ENCODE results near the gene TEN1.
A peak's percentile ranks its signal among the peaks of the same experiment; 100 is the strongest.

Gene TEN1

GRCh38 chr17:75979705-75980187 lies 706 bp downstream of the TEN1 start:
- DNase-seq: no peak

DNA sequence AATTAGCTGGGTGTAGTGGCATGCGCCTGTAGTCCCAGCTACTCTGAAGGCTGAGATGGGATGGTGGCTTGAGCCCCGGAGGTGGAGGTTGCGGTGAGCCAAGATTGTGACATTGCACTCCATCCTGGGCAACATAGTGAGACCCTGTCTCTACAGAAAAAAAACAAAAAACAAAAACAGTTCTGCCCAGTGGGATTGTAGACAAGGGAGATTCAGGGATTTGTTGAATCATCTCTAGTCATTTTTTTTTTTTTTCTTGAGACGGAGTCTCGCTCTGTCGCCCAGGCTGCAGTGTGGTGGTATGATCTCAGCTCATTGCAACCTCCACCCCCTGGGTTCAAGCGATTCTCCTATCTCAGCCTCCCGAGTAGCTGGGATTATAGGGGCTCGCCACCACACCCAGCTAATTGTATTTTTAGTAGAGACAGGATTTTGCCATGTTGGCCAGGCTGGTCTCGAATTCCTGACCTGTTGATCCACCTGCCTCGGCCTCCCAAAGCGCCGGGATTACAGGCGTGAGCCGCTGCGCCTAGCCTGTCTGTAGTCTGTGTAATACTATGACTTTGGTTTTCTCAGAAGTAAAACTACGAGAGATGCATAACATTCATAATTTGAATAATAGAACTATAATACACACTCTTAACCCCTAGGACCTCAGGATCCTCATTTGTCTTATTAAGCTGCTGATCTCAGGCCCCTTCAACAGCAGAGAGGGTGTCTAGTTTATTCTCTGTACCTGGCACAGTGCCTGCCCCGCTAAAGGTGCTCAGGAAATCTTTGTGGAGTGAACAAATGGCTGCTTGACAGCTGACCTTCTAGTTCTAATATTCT lies 1.4 kb downstream of the TEN1 start:
- no peak for DNase-seq

DNA sequence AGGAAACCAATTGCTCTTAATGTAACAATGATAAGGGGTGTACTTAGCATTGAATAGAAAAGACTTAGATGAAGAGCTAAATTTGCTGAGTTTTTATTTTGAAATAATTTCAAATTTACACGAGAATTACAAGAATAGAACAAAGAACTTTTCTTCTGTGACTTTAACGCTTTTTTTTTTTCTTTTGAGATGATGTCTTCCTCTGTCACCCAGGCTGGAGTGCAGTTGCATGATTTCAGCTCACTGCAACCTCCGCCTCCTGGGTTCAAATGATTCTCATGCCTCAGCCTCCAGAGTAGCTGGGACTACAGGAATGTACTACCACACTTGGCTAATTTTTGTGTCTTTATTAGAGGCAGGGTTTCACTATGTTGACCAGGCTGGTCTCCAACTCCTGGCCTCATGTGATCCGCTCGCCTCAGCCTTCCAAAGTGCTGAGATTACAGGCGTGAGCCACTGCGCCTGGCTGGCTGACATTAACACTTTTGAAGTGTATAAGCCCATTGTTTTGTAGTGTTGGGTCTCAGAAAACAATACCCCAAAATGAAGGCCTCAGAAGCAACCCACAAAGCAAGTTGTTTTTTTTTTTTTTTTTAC lies 2.1 kb downstream of the TEN1 start:
- no peak for DNase-seq

DNA sequence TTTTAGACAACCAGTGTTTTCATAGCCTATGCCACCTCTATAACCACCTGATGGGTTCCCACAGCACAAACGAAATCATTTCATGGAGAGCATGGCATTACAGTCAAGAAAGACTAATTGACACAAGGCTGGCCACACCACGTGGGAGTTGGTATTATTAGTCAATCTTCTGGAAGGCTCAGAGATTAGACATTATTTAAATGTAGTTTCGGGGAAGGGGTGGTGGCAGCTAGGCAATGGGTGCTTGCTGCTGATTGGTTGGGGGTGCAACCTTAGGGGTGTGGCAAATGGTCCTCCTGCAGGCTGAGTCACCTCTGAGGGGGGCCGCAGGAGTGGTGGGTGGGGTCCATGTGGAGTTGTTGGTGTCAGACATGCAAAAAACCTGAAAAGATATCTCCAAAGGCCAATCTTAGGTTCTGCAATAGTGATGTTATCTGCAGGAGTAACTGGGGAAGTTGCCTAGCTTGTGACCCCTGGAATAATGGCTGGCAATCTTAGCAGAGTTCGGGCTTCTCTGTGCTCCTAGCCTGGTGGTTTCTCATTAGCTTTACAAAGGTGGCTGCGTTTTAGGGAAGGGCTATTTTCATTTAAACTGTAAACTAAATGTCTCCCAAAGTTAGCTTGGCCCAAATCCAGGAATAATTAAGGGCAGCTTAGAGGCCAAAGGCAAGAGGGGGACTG lies 4.6 kb downstream of the TEN1 start:
- no peak for DNase-seq

GRCh38 chr17:75985986-75986385 lies 6.9 kb downstream of the TEN1 start:
- DNase-seq: no peak

- no peak for DNase-seq
These were observed 8.0 kb downstream of the TEN1 start for GRCh38 chr17:75987041-75987440.

DNA sequence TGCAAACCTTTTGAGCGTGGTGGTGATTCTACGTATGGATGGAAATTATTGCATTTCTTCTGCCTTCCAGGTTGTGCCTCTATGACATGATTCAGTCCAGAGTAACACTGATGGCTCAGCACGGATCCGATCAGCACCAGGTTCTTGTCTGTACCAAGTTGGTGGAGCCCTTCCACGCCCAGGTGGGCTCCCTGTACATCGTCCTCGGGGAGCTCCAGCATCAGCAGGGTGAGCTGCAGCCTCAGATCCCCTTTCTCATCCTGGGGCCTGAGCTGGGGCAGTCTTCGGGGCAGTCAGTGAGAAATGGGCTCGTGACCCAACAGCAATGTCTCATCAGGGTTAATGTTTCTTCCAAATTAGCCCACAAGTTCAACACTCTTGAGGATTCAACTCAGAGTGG lies 12.4 kb downstream of the TEN1 start:
- no peak for DNase-seq

- no peak for DNase-seq
These were observed 15.8 kb downstream of the TEN1 start for GRCh38 chr17:75994802-75995370.

DNA sequence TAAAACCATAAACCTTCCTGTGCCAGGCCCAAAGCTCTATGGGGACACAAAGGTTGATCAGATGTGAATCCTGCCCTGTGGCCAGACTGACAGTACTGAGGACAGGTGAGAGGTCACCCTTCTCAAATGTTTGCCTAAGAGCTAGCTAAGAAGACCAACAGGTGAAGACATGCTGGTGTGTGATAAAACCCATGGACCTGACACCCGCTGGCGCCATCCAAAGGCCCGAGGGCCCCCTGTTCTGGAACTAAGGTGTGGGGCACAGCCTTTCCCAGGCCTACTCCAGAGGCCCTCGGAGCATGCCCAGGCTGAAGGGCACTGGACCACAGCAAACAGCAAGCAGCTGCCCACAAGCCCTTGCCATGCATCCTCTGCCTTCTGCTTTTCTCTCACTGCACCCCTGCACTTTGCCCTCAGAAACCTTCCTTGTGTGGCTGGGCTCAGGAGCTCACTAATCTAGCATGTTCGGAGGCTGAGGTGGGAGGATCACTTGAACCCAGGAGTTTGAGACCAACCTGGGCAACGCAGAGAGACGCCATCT lies 16.4 kb downstream of the TEN1 start:
- no peak for DNase-seq

DNA sequence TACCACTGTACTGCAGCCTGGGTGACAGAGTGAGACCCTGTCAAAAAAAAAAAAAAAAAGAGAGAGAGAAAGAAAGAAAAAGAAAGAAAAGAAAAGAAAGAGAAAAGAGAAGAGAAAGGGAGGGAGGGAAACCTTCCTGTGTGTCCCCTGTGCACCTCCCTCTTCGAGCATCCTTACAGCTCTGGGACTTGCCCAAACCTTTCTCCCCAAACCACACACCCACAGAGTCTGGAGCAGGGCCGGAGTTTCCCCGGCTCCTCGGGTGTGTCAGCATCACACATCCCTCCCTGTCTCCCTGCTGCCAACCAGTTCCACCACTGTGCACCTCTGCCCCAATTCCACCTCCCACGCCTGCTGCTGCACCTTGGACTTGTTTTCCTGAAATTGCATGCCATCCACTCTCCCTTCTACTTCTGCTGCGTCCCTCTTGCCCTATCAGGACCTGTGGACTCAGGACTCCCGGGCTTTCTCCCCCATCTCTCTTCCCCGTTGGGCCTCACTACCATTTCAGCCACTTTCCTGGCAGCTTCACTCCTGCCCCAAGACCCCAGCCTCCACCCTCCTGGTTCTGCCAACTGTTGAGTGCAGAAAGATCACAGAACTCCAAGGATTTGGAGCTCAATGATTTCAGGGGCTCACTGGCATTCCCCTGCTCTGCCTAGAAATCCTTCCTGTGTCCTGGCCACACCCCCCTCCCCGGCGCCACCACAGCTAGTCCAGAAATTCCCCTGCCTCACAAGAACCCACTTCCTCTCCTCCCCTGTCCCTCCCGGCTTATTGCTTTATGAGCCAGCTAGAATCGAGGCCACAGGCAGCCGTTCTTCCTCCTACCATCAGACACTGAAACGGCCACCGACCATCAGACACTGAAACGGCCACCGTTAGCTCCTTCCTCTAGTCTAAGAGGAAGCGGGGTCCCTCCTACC lies 17.9 kb downstream of the TEN1 start:
- DNase-seq: peak; percentile 42

DNA sequence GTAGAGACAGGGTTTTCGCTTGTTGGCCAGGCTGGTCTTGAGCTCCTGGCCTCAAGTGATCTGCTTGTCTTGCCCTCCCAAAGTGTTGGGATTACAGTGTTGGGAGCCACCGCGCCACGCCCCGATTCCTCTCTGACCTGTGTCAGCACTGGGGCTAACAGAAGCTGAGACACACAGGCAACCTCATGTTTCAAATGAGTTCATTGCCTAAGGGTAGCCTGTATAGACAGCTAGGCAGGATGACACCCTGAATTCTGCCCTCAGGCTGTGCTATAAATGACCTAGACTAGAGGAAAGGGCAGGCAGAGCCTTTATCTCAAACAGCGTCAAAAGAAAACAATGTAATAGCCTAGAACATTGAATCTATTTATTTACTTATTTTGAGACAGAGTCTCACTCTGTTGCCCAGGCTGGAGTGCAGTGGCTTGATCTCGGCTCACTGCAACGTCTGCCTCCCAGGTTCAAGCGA lies 19.3 kb downstream of the TEN1 start:
- DNase-seq: no peak

DNA sequence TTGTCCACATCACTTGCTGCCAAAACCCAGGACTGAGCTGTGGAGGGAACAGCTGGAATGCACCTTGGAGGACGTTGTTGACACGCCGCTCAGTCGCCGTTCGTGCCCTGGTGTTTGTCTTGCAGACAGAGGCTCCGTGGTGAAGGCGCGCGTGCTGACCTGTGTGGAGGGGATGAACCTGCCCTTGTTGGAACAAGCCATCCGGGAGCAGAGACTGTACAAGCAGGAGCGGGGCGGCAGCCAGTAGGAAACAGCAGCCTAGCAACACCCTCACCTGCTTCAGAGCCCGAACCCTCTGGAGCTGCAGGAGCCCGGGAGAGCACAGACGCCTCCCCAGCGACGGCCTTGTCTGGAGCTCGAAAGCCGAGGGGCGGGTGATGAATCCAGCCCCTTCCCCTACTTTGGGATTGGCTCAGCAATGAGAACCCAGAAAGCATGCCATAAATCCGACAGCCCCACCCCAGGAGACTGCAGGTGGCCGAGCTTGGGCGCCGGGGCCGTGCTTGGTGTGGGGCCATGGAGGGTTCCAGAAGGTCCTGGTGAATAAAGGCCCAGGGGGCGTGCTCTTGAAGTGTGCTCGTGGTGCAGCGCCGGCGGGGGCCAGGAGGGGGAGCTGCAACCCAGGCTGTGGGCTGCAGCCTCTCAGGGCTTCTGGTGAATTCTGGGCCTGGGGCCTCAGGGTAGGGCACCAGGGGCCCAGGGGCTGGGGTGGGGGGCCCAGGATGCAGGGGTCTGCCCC lies 21.1 kb downstream of the TEN1 start:
- DNase-seq: peak; percentile 64

DNA sequence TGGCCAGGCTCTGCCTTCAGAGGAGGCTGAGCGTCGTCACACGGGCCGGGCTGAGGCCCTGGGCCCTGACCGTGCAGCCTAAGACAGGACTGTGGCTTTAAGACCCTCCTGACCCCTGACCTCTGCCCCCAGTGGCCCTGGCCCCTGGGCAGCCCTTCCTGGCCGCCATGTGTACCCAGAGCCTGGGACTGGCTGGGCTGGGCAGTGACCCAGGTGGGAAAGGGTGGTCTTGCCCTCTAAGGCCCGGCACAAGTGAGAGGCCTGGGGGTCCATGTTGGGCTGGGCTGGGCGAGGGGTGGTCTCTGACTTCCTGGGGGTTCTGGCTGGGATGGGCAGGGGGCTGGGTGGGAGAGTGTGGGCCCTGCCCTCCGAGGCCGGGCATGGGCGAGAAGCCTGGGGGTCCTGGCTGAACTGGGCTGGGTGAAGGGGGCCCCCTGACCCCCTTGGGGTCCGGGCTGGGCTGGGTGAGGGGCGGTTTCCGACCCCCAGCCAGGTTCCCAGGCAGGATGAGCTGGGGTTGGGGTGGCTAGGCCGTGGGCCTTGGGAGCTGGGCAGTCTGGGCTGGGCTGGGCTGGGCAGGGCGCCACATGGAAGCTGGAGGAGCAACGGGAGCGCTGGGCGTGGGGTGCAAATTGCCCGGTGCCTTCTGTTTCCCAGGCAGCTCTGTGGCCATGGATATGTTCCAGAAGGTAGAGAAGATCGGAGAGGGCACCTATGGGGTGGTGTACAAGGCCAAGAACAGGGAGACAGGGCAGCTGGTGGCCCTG lies 21.9 kb downstream of the TEN1 start, which contains the start of gene CDK3:
Gene CDK3, plus strand, starts transcription at position 101 of the 767 bp plus-strand sequence. Its CDS starts 571 bp downstream, at position 672.
- no peak for DNase-seq

DNA sequence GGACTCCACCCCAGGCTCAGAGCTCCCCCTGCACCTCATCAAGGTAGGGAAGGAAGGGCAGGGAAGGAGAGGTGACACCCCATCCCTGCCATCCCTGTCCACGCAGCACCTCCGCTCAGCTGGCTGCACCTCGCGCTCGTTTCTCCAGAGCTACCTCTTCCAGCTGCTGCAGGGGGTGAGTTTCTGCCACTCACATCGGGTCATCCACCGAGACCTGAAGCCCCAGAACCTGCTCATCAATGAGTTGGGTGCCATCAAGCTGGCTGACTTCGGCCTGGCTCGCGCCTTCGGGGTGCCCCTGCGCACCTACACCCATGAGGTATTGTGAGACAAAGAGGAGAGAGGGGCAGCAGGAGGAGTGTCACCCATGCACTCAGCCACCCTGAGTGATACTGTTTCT lies 23.1 kb downstream of the TEN1 start:
- no peak for DNase-seq

DNA sequence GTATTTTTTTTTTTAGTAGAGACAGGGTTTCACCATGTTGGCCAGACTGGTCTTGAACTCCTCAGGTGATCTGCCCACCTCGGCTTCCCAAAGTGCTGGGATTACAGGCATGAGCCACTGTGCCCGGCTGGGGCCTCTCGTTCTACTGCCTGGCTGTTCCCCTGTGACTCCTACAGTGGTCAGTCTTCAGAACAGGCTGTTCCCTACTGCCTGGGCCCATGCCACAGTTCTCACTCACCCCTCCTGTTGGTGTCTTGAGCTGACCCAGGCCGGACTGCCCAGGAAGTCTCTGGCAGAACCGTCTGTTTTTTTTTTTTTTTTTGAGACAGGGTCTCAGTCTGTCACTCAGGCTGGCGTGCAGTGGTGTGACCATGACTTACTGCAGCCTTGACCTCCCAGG lies 24.9 kb downstream of the TEN1 start:
- no peak for DNase-seq

- DNase-seq: no peak
These were observed 25.8 kb downstream of the TEN1 start for GRCh38 chr17:76004750-76005262.

GRCh38 chr17:76005263-76006149 lies 26.5 kb downstream of the TEN1 start:
- peak; percentile 82 for DNase-seq

DNA sequence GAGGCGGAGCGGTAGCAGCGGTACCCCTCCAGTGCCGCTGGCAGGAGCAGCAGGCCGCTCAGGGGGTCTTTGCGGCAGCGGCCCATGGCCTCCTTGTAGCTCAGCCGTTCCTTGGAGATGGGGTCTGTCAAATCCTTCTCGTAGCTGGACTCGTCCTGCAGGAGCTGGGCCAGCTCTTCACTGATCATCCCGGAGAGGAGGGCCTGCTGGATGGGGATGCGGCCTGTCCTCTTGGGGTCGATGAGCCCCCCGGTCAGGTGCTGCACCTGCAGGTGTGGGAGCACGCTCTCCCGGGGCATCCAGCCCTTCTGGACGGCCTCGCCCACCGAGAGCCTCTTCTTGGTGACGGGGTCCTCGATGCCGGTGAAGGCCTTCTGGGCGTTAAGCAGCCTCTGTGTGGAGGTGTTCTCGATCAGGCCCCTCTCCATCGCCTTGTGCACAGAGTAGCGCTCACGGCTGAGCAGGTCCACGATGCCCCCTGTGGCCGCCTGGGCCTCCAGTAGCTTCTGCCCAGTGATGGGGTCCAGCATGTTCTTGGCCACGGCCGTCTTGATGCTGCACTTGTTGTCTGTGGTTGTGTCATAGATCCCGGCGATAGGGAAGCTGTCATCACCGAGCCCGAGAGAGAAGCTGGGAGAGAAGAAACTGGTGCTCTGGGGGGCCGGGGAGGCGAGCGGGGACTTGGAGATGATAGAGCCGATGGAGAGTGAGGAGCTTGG lies 28.2 kb downstream of the TEN1 start:
- no peak for DNase-seq
